HG03066 (cell line): ENCODE results near the gene CERS1.

Experiments used
- ATAC-seq: cut with Tn5 transposase; IDR thresholded peaks from one replicate; pipeline ENCODE4 v1.9.1; 2021; ENCODE audit warnings: low read depth; ENCODE audit not compliant: unreplicated experiment

The CERS1 gene

DNA sequence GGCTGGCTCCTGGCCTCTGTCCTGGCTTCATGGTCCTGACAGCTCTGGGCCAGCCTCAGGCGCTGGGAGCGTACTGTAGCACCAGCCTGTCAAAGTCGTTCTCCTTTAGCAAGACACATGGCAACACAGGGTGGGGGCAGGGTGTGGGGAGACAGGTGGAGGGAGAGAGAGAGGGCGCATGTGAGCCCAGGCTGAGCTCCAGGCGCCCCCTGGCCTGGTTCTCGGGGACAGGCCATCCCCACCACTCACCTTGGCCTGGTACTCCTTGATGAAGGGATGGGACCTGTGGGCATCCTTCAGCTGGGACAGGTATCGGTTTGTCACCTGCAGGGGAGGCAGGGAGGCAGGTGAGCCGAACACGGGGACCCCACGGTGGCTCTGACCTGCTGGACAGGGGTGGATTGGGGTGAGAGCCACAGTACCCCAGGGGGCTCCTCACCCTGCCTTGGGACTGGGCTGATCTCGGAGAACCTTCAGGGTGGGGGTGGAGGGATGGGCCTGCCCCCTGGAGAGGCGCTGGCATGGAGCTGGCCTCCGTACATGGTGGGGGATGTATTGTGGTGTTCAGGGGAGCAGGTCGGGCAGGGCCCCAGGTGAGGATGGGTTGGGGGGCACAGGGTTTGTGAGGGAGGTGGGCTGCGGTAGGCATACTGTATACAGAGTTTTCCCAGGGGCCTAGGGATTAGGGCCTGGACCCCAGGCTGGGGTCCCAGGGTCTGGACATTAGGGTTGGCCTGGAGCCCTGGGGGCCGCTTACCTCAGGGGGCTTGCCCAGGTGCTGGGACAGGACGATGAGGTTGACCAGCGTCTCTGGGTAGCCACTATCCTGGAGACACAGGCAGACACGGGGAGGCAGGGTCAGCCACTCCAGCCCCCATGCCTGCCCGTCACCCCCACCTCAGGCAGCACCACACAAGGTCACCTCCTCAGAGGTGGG, 3.9 kb upstream of the CERS1 start:
- no peak for ATAC-seq

DNA sequence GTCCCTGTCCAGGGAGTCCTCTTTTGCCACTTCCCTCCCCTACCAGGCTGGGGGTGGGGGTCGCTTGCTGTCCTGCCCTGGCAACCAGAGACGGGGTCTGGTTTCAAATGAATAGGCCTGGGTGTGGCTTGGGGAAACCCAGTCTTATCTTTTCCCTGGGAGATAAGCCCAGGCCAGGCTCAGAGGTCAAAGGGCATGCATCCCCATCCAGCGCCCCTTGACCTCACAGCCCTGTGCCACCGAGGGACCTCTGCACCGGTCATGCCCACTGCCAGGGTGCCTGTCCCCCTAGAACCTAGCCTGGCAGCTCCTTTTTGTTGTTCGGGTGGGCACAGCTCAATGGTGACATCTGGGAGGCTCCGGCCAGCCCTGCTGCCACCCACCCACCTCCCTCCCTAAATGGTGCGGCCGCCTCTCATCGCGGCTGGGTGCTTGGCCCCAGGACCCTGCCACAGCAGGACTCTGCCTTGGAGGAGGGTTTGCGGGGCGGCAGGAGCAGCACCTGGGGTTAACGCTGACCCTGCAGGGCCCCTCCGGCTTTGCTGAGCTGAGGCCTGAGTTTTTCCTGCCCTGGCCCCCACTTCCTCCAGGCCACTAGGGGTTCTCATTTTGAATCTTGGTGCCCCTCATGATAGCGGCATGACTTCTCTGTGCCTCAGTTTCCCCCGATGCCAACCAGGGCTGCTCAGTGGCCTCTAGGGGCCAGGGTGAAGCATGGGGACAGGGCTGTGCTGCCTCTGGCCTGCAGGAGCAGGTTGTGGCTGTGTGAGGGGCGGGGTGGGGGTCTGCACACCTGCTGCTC, 2.9 kb upstream of the CERS1 start:
- ATAC-seq = no peak

DNA sequence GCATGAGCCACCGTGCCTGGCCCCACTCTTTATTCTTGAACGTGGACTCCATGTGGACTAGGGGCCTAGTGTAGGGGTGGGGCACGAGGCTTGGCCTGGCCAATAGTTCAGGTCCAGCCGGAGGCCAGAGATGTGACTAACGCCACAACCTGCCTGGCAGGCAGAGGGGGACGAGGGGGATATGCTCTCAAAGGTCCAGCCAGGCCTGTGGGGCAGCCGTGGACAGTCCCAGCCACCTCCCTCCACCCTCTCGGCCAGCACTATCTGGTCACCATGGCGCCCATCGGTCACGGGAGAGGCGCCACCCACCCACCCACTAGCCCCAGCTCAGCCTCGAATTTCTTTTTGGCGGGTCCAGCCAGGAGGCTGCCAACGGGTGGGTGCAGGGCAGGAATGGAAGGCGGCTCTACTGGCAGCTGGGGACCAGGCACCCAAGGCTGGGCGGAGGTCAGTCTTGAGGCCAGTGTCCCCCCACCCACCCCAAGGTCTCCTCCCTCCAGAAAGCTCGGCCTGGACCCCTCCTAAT, 2.2 kb upstream of the CERS1 start:
- ATAC-seq = no peak

DNA sequence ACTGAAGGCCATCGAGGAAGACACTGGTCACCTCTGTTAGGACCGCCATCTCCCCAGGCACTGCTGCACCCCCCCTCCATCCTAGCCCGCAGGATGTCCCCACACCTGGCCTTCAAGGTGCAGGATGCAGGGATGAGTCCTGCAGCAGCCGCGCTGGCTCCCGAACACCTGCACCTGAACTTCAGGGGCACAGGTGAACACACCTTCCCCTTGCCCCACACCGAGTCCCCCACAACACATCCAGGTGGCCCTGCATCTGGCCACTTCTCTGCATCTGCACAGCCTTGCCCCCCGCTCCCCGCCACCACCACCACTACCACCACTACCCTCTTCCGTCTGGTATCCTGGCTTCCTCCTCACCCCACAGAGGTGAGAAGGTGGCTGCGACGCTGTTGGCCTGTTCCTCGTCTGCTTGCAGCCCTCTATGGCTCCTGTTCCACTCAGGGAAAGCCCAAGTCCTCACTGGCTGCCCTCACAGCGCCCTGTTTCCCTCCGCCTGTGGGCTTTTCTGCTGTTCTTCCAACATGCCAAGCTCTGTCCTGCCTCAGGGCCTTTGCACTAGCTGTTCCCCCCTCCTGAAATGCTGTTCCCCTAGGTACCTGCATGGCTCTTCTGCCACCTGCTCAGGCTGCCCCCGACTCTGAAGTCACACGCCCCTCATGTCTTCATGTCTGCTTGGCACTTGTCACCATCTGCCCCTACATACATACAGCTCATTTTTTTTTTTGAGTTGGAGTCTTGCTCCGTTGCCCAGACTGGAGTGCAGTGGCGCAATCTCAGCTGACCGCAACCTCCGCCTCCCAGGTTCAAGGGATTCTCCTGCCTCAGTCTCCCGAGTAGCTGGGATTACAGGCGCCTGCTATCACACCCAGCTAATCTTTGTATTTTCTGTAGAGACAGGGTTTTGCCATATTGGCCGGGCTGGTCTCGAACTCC, 1.4 kb upstream of the CERS1 start:
- ATAC-seq = no peak

DNA sequence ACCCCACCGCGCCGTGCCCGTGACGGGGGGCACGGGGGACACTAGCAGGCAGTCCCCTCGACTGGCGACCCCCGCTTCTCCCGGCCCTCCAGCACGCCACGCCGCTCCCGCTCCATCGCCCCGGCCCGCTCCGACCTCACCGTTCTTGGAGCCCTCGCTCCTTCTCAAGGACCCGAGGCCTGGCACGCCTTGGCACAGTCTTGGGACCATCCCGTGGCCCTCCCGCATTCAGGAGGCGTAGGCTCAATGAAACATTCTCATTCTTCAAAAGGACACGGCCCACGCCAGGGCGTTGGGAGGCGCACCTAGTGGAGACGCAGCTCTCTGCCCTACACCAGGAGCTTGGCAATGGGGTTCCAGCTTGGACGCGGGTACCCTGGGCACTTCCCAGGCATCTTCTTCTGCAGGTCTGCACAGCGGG, 473 bp upstream of the CERS1 start:
- no peak for ATAC-seq

DNA sequence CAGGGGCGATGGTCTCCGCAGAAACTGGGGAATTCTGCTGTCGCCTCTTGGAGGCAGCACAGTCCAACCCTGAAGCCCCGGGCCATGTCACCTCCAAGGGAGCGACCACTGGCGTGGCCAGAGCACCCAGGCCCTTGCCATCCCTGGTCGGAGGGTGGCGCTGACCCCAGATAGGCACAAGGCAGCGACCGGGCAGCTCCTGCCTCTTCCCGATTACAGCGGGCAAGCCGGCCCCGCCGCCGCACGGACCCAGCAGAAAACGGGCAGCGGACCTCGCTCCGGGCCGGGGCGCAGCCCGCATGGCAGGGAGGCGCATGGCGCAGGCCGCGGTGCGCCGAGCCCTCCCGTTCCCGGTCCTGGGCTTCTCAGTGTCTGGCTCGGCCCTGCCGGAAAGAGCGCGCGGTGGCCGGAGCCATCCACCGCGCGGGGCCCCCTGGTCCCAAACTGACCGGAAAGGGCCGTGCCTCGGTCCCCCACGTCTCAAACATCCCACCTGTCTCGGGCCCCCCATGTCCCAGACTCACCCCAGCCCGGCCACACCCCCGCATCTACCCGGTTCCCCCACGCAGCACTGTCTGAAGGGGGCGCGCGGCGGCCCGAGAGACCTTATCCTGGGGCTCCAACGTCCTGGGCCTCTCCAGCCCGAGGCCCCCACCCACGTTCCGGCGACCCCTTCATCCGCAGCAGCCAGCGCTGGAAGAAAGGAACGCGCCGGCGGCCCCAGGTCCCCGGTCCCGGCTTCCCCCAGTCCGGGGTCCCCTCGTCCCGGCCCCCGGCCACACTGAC, 727 bp downstream of the CERS1 start:
- ATAC-seq = no peak

DNA sequence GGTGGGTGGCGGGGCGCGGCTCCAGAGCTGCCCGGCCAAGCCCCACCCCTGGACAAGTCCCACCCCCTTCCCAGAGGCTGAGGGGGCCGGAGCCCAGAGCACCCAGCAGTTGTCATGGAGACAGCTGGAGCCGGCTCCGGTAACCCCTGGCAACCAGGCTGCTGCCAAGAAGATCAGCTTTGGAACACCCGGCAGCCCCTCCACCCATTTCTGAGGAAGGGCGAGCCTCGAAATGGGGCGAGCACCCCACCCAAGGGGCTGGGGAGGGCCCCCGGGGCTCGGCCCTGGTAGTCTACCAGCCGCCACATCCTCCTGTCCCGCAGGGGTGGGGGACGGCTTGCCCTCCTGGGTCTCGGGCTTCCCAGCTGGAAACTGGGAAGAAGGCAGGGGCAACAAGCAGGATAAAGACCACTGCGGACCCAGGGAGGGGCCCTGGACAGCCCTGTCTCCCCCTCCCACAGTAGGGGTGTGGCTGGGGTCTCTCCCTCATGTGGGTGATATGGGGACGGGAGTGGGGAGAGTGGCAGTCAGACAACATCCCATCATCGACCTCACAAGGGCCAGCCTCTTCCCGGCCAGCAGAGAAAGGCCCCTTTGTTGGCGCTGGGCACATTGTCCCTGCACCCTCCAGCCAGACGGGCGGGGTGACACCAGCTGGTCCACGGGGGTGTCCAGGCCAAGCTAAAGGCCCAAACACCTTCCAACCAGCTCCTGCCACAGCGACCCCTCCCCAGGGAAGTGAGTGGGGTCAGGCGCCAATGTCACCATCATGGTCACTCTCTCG, 1.5 kb downstream of the CERS1 start:
- no peak for ATAC-seq

DNA sequence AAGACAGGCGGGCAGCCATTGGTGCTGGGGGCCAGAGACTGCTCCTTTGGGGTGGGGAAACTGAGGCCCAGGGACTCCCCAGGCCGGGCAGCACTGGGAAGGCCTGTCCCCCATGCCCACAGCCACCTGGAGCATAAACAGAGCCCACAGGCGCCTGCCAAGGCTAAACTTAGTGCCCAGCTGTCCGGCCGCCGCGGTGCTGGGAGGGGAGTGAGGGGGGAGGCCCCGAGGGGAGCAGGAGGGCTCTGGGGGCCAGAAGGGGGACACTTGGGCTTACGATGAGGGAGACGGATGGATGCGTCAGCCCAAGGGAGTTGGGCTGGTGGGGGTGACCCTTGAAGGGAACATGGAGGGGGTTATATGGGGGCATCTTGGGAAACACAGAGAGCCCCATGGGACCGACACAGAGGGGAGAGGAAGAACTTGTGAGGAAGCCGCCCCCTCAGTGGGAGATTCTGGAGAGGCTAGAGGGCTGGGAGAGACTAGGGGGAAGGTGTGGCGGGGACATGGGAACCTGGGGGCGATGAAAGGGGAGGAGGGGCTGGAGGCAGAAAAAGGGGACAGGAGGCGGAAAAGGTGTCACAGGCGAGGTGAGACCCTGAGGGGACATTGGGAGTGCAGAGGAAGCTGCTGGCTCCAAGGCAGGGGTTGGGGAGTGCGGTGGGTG, 2.2 kb downstream of the CERS1 start:
- ATAC-seq = no peak

DNA sequence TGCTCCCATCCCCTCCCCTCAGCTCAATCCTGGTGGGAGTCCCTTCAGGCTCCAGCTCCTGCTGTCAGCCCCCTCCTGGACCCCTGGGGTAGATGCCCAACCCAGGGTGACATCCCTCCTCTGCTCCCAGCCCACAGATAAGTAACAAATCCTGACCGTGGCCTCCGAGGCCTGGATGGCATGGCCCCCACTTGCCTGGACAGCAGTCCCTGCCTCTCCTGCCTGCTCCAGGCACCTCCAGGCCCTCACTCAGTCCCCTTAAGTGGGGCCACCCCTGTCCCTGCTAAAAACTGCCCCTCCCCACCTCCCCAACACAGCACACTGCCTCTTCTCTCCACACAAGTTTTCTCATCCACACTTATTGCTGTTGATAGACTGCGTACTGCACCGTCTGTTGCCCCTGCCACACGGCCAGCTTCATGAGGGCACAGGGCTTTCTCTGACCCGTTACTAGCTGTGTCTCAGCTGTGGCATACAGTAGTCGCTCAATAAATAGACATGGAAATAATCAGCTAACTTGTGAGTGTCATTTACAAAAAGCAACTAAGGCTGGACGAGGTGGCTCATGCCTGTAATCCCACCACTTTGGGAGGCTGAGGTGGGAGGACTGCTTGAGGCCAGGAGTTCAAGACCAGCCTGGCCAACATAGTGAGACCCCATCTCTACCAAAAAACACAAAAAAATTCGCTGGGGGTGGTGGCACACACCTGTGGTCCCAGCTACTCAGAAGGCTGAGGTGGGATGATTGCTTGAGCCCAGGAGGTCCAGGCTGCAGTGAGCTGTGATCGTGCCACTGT, 5.8 kb downstream of the CERS1 start:
- no peak for ATAC-seq

DNA sequence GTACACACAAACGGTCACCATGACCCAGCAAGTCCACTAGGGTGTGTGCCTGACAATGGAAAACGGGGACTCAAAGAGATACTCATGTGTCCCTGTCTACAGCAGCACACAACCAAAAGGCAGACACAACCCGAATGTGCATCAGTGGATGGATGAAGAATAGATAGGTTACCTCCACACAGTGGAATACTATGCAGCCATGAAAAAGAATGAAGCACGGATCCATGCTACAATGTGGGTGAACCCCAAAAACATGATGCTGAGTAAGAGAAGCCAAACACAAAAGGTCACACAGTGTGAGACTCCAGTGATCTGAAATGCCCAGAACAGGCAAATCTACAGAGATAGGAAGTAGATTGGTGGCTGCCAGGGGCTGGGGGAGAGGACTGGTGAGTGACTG, 9.0 kb downstream of the CERS1 start:
- no peak for ATAC-seq

DNA sequence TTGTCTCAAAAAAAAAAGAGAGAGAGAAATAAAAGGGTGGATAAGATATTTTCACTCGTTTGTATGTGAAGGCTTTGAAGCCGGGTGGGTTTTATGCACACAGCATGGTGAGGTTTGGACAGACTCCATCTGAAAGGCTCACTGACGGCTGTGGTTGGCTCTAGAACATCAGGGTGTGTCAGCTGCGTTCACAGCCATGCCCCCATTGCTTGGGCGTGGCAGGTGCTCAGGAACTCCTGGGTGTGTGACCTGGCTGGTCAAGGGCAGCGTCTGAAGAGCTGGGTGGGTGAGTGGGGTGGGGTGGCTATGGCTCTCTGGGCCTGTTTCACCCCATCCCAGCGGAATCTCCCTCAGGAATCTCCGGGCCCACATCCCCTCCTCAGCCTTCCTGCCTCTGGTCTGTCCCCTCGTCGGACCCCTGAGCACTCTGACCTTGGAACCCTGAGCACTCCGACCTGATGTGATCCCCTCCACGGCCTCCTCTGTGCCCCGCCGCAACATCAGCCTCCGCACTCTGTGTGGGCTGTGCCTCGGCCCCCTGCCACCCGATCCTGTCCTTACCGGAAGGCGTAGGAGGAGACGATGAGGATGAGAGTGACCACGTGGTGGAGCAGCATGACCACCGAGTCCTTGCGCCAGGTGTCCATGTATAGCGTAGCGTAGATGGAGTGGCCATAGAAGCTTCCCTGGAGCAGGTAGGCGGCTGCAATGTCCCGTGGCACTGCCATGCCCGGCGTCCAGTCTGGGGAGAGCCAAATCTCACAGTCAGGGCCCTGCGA, 12.2 kb downstream of the CERS1 start:
- no peak for ATAC-seq

DNA sequence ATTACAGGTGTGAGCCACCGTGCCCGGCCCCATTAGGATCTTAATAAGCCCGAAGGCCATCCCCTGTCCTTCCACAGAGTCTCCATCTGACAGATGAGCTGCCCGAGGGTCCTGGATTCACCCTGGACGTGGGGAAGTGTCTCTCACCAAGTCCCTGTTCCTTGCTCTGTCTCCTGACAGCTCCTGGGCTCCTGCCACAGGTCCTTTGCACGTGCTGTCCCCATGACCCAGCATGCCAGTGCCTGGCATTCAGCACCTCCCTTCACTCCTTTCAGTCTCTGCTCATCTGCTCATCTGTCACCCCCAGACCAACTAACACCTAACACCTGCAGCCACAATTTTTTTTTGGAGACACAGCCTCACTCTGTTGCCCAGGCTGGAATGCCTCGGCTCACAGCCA, 14.5 kb downstream of the CERS1 start:
- ATAC-seq = no peak

DNA sequence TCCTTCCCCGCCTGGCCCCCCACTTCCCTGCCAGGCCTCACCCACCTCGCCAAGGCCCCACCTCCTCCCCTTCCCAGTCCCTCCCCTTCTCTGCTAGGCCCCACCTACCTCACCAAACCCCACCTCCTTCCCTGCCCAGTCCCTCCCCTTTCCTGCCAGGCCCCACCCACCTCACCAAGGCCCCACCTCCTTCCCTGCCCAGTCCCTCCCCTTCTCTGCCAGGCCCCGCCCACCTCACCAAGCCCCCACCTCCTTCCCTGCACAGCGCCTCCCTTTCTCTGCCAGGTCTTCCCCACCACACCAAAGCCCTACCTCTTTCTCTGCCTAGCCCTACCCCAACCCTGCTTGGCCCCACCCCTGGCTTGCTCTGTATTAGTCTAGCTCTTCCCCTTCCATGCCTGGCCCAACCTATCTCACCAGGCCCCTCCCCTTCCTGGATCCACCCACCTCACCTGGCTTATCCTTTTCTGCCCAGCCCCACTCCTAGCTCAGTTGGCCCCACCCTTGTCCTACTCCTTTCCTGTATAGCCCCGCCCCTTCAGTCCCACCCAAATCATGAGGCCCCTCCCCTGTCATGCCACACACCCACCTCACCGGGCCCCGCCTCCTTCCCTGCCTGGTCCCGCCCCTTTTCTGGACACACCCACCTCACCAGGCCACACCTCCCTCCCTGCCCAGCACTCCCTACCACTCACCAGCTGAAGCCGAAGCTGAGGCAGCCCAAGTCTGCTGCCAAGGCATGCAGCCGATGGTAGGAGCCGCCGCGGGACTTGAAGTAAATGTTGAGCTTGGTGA, 16.2 kb downstream of the CERS1 start:
- ATAC-seq = no peak

DNA sequence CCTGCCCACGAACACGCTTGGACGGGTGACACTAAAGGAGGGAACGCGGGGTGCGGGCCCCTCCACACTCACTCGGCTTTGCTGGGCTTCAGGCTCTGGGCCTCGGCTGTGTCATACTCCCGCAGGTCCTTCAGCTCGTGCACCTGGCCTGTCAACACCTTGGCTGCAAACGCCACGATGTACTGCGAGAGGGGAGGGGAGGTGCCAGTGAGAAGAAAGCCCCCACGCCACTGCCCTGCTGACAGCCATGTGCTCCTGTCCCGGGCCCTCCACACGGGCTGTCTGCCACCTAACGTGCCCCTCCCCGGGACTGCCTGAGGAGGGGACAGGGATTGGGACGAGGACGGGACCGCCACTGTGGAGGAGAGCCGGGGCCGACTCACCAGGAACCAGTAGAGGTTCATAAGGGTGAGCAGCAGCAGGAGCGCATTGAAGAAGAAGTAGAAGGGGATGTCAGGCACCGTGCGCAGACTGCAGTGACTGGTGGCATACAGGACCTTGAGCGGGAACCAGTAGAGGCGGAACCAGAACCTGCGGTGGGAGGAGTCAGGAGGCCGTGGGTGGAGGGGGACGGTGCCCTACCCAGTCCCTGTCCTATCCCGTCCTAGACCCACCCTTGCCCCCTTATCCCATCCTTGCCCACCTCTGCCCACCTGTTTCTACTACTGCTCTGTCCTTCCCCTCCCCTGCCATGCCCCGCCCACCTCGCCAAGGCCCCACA, 16.9 kb downstream of the CERS1 start:
- ATAC-seq = no peak

DNA sequence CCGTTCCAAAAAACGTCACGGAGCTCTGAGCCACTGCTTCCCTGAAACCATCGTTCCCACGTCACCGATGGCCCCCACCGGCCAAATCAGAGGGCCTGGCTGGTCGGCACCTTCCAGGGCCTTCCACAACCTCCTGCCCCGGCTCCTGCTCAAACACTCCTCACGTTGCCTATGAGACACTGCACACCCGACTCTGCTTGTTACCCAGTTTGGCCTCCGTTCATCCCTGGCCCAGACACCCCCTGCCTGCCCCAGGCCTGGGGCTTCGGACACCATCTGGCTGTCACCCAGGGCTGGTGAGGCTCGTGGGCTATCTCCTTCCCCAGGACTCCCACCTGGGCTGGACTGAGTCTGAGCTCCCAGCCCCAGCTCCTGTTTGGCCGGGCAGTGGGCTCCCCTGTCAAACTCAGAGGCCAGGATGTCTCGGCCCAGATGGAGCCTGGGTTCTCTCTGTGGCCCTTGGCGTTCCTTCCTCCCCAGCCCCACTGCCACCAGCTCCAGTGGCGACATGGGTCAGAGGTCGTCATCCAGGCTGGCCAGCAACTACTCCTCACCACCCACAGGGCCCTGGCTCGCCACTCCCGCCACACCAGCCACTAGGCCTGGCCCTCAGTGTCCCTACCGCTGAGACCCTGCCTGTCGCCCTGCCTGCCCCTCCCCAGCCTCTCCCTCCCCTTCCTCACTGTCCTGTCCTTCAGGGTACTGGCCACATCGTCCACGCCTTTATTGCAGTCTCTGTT, 17.7 kb downstream of the CERS1 start:
- no peak for ATAC-seq
